Cardiac septum (tissue), 1 donor: ENCODE results near the gene TDRD6. TPM values are rescaled to one million over a fixed set of nuclear protein-coding genes. Genes with fewer than 3 reads are reported as not detected.
"Not testable (repeated sequence)": the region's sequence is repeated elsewhere in the genome, so short reads cannot be mapped to it uniquely, and the experiment has no call there.

Experiments used
- DNase-seq: peaks from one replicate; pipeline ENCODE4 v3.0.0-alpha.2; 2020; ENCODE audit warnings: low spot score
- intact Hi-C: fragments of 100-400 bp; cut with DNase I; formaldehyde crosslinking; loops from one replicate; pipeline ENCODE4 v1.14.0; 2022
- total RNA-seq: library from RNA; stranded (reverse); fragmentation: NEBNext Ultra II Directional; extraction: Animal tissue kit (Norgen Biotek cat#: 25700); gene quantifications from one replicate; pipeline ENCODE4 v1.2.1, GENCODE V29; 2021
- donor health status: DM: no; HTN: no; CAD: no.

Gene TDRD6
- total RNA-seq, 1 donor from 2014 or later, result 0.86 TPM

- no peak for DNase-seq
- intact Hi-C loops, result no loop called here
These were observed 53.8 kb downstream of the TDRD6 start for GRCh38 chr6:46741482-46741881.

GRCh38 chr6:46741910-46742309 is 54.2 kb downstream of the TDRD6 start:
- intact Hi-C loops, result no loop called here
- no peak for DNase-seq

GRCh38 chr6:46743425-46744158 is 55.9 kb downstream of the TDRD6 start:
- no peak for DNase-seq
- intact Hi-C loops, result no loop called here

- DNase-seq, intact Hi-C loops: not testable (repeated sequence)
These were observed 56.6 kb downstream of the TDRD6 start for GRCh38 chr6:46744159-46744725.

- no peak for DNase-seq
- intact Hi-C loops, result no loop called here
These were observed 58.3 kb downstream of the TDRD6 start for GRCh38 chr6:46745973-46746372.

- intact Hi-C loops, result no loop called here
- DNase-seq, result no peak
These were observed 59.0 kb downstream of the TDRD6 start, which contains the start of gene ANKRD66 for GRCh38 chr6:46746696-46747095. ANKRD66 (plus strand) TSS chr6:46746933; CDS start chr6:46751949, 5,016 bp downstream.

GRCh38 chr6:46748940-46749503 is 61.3 kb downstream of the TDRD6 start:
- no peak for DNase-seq
- intact Hi-C loops, result no loop called here

GRCh38 chr6:46749731-46750130 is 62.0 kb downstream of the TDRD6 start:
- intact Hi-C loops, result no loop called here

GRCh38 chr6:46751658-46752057 is 64.0 kb downstream of the TDRD6 start:
- intact Hi-C loops, result no loop called here
- DNase-seq, result no peak

More at GRCh38 chr6:46749731-46750130, 62.0 kb downstream of the TDRD6 start:
- no peak for DNase-seq

Other genes starting within 250 kb of the TDRD6 start
- 281 TPM for gene RCAN2, start 196.4 kb upstream of the TDRD6 start, total RNA-seq
- gene CYP39A1, start 35.1 kb upstream of the TDRD6 start, total RNA-seq, result 5.9 TPM
- 25.6 TPM for gene SLC25A27, start 34.9 kb upstream of the TDRD6 start, total RNA-seq
- gene PLA2G7, start 47.5 kb downstream of the TDRD6 start, total RNA-seq, result 0.46 TPM
- gene ANKRD66, start 59.0 kb downstream of the TDRD6 start, total RNA-seq, result not detected
- gene MEP1A, start 105.5 kb downstream of the TDRD6 start, total RNA-seq, result not detected
- 34.7 TPM for gene ADGRF5, start 234.1 kb downstream of the TDRD6 start, total RNA-seq